Measurements from ENCODE around the gene RHOV.
"Not testable (repeated sequence)": the region's sequence is repeated elsewhere in the genome, so short reads cannot be mapped to it uniquely, and the experiment has no call there.

Gene RHOV

GRCh38 chr15:40871749-40872617, 2.1 kb downstream of the RHOV start:
- DNase-seq: no peak

GRCh38 chr15:40870716-40871115, 3.3 kb downstream of the RHOV start:
- no peak for DNase-seq

GRCh38 chr15:40869686-40870085, 4.3 kb downstream of the RHOV start:
- DNase-seq: no peak

DNA sequence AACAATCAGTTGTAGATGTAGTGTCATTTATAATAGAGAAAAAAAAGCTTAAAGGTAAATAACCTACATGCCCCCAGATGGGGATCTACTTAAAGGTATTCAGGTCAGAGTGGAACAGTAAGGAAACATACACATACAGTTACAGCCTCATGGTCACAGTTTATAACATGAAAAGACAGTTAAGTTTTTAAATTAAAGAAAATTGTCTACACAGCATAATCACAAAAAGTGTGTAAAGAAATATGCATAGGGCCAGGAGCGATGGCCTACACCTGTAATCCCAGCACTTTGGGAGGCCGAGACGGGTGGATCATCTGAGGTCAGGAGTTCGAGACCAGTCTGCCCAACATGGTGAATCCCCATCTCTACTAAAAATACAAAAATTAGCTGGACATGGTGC, 6.8 kb downstream of the RHOV start:
- no peak for DNase-seq

DNA sequence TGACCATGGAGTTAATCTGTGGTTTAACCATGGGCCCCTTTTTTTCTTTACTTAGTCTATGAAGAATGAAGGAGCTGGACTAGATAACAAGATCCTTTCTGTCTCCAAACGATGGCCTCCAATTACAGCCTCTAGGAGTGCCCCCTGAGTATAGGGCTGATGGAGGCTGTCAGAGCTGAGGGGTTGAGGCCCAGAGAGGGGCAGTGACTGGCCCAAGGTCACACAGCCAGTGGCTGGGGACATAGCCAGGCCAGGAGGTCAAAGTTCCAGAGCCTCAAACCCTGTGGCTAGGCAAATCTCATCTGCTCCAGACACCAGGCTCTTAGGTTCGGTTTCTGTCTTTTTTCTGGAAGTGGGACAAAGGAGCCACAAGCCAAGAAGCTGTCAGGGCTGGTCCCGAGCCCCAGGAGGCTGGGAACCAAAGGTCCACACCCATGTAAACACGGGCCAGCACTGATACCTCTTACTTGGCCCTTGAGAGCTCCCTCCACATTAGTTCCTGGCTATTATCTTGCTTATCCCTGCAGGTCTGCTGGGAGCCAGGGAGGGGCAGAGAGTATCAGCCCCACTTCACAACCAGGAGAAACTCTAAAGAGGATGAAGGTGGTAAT, 10.3 kb downstream of the RHOV start:
- no peak for DNase-seq

DNA sequence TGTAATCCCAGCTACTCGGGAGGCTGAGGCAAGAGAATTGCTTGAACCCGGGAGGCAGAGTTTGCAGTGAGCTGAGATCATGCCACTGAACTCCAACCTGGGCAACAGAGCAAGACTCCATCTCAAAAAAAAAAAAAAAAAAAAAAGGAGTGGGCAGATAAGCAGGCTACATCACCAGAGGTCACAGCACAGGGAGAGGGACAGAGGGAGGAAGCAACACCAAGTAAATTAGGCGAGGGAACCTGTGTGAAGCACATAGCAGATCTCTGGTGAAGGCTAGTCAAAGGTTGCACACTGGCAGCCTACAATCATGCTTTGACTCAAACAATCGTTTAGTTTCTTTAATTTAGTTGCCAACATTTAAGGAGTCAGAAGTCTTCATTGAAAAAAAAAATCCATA, 12.9 kb downstream of the RHOV start:
- not testable (repeated sequence) for DNase-seq

- peak; percentile 23 for DNase-seq
Observed at GRCh38 chr15:40859206-40859851, 14.7 kb downstream of the RHOV start.

GRCh38 chr15:40858706-40859105, 15.3 kb downstream of the RHOV start:
- no peak for DNase-seq

DNA sequence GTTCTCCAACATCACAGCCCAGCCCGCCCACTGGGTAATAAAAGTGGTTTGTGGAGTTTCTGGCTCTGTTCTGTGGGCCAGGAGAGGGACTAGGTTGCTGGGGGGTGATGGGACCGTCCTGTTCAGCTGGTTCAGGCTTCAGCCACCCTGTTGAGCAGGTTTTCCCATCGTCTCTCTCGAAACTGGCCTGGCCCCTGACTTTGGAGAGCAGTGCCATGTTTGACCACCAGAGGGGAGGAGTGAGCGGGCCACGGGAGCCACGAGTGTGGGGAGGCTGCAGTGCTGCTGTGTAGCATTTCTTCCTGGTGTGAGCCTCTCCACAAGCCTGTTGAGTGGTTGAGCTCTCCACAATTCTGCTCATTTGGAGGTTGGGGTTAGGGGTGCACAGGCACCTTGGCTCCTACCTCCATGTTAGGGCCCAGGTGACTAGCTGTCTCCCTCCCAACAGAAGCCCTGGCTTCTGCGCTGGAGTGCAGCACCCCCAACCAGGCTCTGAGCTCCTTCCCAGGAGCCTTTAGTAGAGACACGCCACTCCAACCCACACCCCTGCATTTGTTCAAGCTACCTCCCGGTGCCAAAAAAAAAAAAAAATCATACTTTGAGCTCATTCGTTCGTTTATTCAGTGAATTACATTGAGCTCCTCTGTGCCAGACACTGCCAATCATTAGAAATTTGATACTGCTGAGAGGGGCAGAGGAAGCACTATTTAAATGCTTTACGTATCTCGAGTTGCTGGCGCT, 16.3 kb downstream of the RHOV start:
- DNase-seq: peak; percentile 24

GRCh38 chr15:40856746-40857145, 17.3 kb downstream of the RHOV start:
- DNase-seq: no peak

- no peak for DNase-seq
Observed at GRCh38 chr15:40855706-40856234, 18.3 kb downstream of the RHOV start.

DNA sequence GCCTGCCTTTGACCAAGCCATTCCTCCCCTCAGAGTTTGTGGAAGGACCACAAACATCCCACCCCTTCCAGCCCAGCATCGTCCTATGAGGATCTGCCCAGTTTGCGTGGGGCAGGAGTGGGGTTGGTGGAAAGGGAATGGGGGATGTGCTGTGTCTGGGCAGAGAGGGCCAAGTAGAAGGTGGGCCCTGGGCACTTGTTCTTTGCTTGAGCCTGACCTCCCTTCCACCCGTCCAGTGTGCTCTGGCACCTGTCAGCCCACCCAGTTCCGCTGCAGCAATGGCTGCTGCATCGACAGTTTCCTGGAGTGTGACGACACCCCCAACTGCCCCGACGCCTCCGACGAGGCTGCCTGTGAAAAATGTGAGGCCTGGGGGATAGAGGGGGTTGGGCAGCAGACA, 19.9 kb downstream of the RHOV start:
- DNase-seq: no peak

- no peak for DNase-seq
Observed at GRCh38 chr15:40853241-40853890, 20.7 kb downstream of the RHOV start.

DNA sequence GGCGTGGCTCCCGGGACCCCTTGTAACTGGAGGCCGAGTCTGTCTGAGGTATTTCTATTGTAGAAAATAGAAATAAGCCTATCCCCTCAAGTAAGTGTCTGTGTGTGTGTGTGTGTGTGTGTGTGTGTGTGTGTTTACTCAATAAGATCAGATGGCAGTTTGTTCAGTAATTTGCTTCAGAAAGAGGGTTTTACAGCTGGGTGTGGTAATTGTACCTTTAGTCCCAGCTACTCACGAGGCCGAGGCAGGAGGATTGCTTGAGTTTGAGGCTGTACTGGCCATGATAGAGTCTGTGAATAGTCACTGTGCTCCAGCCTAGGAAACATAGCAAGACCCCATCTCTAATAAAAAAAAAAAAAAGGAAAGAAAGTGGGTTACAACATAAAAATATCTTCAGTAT, 21.5 kb downstream of the RHOV start:
- DNase-seq: peak; percentile 13

GRCh38 chr15:40850576-40851112, 23.4 kb downstream of the RHOV start:
- DNase-seq: no peak

GRCh38 chr15:40847223-40847961, 26.6 kb downstream of the RHOV start:
- DNase-seq: peak; percentile 51

DNA sequence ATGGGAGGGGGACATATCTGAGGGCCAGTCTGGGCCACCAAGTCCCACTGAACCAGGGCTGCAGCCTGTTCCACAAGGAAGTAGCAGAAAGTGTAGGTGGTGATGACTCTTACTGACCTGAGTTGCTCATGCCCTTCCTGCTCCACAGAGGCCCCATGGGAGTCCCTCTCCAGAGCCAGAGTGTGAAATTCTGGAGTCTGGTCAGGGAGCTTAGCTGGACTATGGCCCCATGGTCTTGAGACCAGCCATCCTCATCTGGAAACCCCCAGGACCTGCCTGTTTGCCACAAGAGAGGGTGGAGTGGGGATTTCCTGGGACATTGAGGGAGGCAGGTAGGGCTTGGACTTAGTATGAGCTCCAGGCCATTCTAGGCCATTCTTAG, 27.2 kb downstream of the RHOV start:
- DNase-seq: no peak

DNA sequence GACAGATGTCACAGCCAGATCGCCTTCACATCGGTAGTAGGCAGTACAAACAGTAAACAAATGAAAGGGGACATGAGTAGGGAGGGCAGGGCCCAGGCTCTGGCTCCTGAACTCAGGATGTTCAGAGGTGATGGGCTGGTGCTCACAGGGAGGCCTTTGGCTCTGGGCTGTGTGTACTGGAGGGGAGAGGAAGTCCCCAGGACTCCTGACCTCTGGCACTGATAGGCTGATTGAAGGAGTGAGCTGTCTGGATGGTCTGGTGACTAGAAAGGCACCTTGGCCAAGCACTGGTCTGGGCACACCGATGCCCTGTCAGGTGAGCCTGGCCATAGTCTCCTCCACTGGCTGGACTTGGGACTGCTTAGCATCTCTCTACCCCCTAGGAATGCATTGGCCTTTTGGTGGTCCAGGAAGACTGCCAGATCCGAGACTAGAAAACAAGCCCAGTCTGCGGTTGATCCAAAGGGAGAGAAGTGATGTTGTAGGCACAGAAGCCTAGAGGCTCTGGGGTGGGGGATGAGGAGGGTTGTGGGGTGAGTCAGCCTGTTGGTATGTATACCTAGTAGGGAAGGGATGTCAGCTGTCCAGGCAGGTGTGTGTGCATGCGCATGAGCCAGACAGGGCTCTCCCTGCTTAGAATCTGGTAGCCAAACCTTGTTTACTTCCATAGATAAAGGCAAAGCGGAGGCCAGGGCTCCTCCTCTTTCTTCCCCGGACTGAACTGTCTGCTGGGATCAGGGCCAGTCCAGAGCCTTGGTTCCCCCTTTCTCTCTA, 28.3 kb downstream of the RHOV start:
- peak; percentile 24 for DNase-seq

- no peak for DNase-seq
Observed at GRCh38 chr15:40845036-40845435, 29.0 kb downstream of the RHOV start.

DNA sequence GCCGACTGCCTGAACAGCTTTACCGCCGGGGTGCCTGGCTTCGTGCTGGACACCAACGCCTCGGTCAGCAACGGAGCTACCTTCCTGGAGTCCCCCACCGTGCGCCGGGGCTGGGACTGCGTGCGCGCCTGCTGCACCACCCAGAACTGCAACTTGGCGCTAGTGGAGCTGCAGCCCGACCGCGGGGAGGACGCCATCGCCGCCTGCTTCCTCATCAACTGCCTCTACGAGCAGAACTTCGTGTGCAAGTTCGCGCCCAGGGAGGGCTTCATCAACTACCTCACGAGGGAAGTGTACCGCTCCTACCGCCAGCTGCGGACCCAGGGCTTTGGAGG, 29.4 kb downstream of the RHOV start:
- no peak for DNase-seq

All from NCI-H748 treated with DMSO at 0.1 percent for 48 hours (cell line).